Heart left ventricle (tissue), 13 donors: ENCODE results near the gene STAG3.
"Not testable (repeated sequence)": the region's sequence is repeated elsewhere in the genome, so short reads cannot be mapped to it uniquely, and the experiment has no call there.

ENCODE experiments used
- POLR2A ChIP-seq, 2 donors: fragments of 450-650 bp; IDR thresholded peaks; one replicate each; pipeline ENCODE4 v1.6.1; 2017; ENCODE audit warnings: antibody characterized with exemption in 2 of 2, mild to moderate bottlenecking in 2 of 2, moderate library complexity in 2 of 2
- TF ChIP-seq, protein P1 (sequence below), 12 donors: fragments of 200-600 bp; sonication (generic) in 4 of 12; IDR thresholded peaks; one replicate each; pipeline versions ENCODE4 v1.5.0 to v1.8.0; 2018 to 2022; ENCODE audit warnings: antibody characterized with exemption in 12 of 12, mild to moderate bottlenecking in 5 of 12
- donor health status: ischemic (EF 13 %, LVEDD 7.1; RV severe dilation, severe dysfunction).
- donor health status: DM: no; HTN: yes; CAD: no.
- donor health status: DM: no; HTN: no; CAD: no.
- donor health status: ischemic (EF 25% LVEDD 6.9; RV normal size, moderate dysfunction).
- donor health status: ischemic (EF 25% LVEDD 5.7; RV mildly dilated, moderate dysfunction).
- donor health status: ischemic (EF 35%, LVEDD 5.7; RV mildly dilated, moderate dysfunction).
- donor health status: nonischemic (EF 11% LVEDD 7.7; RV severe dilation, severe dysfunction).
- donor health status: DM: yes; HTN: yes; CAD: no.
- donor health status: PGD.
- donor health status: ischemic (EF 29% LVEDD 5.4; RV normal size, mild dysfunction).
- donor health status: nonischemic (EF 23%, LVEDD 6.1; RV moderate dilation, normal function).

GRCh38 chr7:100195901-100196322 lies 18.2 kb downstream of the STAG3 start:
- TF ChIP-seq, protein P1, sequence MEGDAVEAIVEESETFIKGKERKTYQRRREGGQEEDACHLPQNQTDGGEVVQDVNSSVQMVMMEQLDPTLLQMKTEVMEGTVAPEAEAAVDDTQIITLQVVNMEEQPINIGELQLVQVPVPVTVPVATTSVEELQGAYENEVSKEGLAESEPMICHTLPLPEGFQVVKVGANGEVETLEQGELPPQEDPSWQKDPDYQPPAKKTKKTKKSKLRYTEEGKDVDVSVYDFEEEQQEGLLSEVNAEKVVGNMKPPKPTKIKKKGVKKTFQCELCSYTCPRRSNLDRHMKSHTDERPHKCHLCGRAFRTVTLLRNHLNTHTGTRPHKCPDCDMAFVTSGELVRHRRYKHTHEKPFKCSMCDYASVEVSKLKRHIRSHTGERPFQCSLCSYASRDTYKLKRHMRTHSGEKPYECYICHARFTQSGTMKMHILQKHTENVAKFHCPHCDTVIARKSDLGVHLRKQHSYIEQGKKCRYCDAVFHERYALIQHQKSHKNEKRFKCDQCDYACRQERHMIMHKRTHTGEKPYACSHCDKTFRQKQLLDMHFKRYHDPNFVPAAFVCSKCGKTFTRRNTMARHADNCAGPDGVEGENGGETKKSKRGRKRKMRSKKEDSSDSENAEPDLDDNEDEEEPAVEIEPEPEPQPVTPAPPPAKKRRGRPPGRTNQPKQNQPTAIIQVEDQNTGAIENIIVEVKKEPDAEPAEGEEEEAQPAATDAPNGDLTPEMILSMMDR (IDR thresholded peaks at IDR 0.05), result not testable (repeated sequence)
- TF ChIP-seq POLR2A (IDR thresholded peaks at IDR 0.05), result not testable (repeated sequence)
